CD14-positive monocyte (primary cell): ENCODE measurements around the gene GTF3C5. TPM values are rescaled to one million over a fixed set of nuclear protein-coding genes. Genes with fewer than 3 reads are reported as not detected.
"Not testable (repeated sequence)": the region's sequence is repeated elsewhere in the genome, so short reads cannot be mapped to it uniquely, and the experiment has no call there.

ENCODE experiments used
- DNase-seq, 3 donors: peaks; one replicate each; pipeline ENCODE4 v3.0.0-alpha.2; 2011 to 2022
- H2AFZ ChIP-seq: 2 replicates; pipeline ENCODE4 v1.6.0; 2012; ENCODE audit warnings: mild to moderate bottlenecking, low read depth, low read length, inconsistent platforms; ENCODE audit not compliant: insufficient read depth, poor library complexity, severe bottlenecking
- H3K27ac ChIP-seq, 2 donors: 1 replicate in 1 of 2; 2 replicates in 1 of 2; pipeline ENCODE4 v1.5.1; 2012 to 2013; ENCODE audit warnings: low read length in 2 of 2, control low read depth in 1 of 2, inconsistent platforms in 1 of 2, low read depth in 1 of 2, mild to moderate bottlenecking in 1 of 2
- H3K27me3 ChIP-seq, 2 donors: one replicate each; pipeline versions ENCODE4 v1.6.0 to v1.6.1; 2011 to 2013; ENCODE audit warnings: low read length in 2 of 2; ENCODE audit not compliant: control insufficient read depth in 2 of 2, insufficient read depth in 2 of 2
- H3K36me3 ChIP-seq, 2 donors: replicated peaks in 1 of 2; 1 replicate in 1 of 2; 2 replicates in 1 of 2; pipeline versions ENCODE4 v1.5.1 to v1.6.1; 2012 to 2013; ENCODE audit warnings: low read length in 2 of 2, control low read depth in 1 of 2, inconsistent platforms in 1 of 2, mild to moderate bottlenecking in 1 of 2; ENCODE audit not compliant: insufficient read depth in 2 of 2, control insufficient read depth in 1 of 2
- H3K4me1 ChIP-seq, 2 donors: 1 replicate in 1 of 2; 2 replicates in 1 of 2; pipeline versions ENCODE4 v1.5.1 to v1.6.1; 2012 to 2013; ENCODE audit warnings: low read length in 2 of 2, control low read depth in 1 of 2, inconsistent platforms in 1 of 2, mild to moderate bottlenecking in 1 of 2, moderate library complexity in 1 of 2; ENCODE audit not compliant: insufficient read depth in 2 of 2, control insufficient read depth in 1 of 2
- H3K4me2 ChIP-seq: replicated peaks from 2 replicates; pipeline ENCODE3; 2012; ENCODE audit warnings: low read length, moderate library complexity, mild to moderate bottlenecking; ENCODE audit not compliant: poor library complexity, severe bottlenecking; ENCODE audit errors: extremely low read depth
- H3K4me3 ChIP-seq, 3 experiments: fragments of 200-600 bp in 1 of 3; sonication (generic) in 1 of 3; replicated peaks in 1 of 3; 1 replicate in 2 of 3; 2 replicates in 1 of 3; pipeline ENCODE4 v1.5.1; 2011 to 2013; ENCODE audit warnings: low read length in 3 of 3, mild to moderate bottlenecking in 3 of 3, control low read depth in 2 of 3, low read depth in 2 of 3, inconsistent platforms in 1 of 3, moderate library complexity in 1 of 3
- H3K79me2 ChIP-seq: 2 replicates; pipeline ENCODE4 v1.6.0; 2012; ENCODE audit warnings: mild to moderate bottlenecking, control low read depth, inconsistent platforms, low read length, moderate library complexity; ENCODE audit not compliant: insufficient read depth
- H3K9ac ChIP-seq: 2 replicates; pipeline ENCODE4 v1.6.0; 2017; ENCODE audit warnings: low read length, mild to moderate bottlenecking; ENCODE audit not compliant: insufficient read depth, poor library complexity, severe bottlenecking
- H3K9me3 ChIP-seq, 2 donors: replicated peaks in 1 of 2; 1 replicate in 1 of 2; 2 replicates in 1 of 2; pipeline versions ENCODE4 v1.5.1 to v1.6.1; 2012 to 2013; ENCODE audit warnings: low read length in 2 of 2, control low read depth in 1 of 2; ENCODE audit not compliant: control insufficient read depth in 1 of 2, insufficient read depth in 1 of 2
- H4K20me1 ChIP-seq: 2 replicates; pipeline ENCODE4 v1.6.0; 2012; ENCODE audit warnings: mild to moderate bottlenecking, low read length, control low read depth, moderate library complexity; ENCODE audit not compliant: insufficient read depth
- H3K27ac Mint-ChIP-seq, 7 donors: one replicate each; pipeline ENCODE4 v1.8.0; 2020; ENCODE audit warnings: mild to moderate bottlenecking in 7 of 7, mixed read lengths in 7 of 7, moderate library complexity in 6 of 7, inconsistent platforms in 2 of 7
- H3K27me3 Mint-ChIP-seq, 3 donors: one replicate each; pipeline ENCODE4 v1.8.0; 2021 to 2022; ENCODE audit warnings: low read depth in 3 of 3, mild to moderate bottlenecking in 3 of 3, mixed read lengths in 3 of 3, moderate library complexity in 3 of 3, inconsistent platforms in 1 of 3
- H3K36me3 Mint-ChIP-seq, 2 donors: one replicate each; pipeline ENCODE4 v1.8.0; 2020; ENCODE audit warnings: mixed read lengths in 2 of 2, inconsistent platforms in 1 of 2, mild to moderate bottlenecking in 1 of 2
- H3K4me1 Mint-ChIP-seq: one replicate; pipeline ENCODE4 v1.8.0; 2020; ENCODE audit warnings: mild to moderate bottlenecking, mixed read lengths
- H3K4me3 Mint-ChIP-seq, 2 donors: one replicate each; pipeline ENCODE4 v1.8.0; 2020; ENCODE audit warnings: mild to moderate bottlenecking in 2 of 2, mixed read lengths in 2 of 2, moderate library complexity in 1 of 2
- H3K9me3 Mint-ChIP-seq, 7 donors: one replicate each; pipeline ENCODE4 v1.8.0; 2020 to 2022; ENCODE audit warnings: mixed read lengths in 7 of 7, mild to moderate bottlenecking in 6 of 7, moderate library complexity in 6 of 7, inconsistent platforms in 2 of 7
- WGBS: methylation state at CpG from one replicate; pipeline ENCODE4 v1.1.5; 2013; ENCODE audit warnings: missing lambda C conversion rate; ENCODE audit not compliant: insufficient coverage; 5-methylcytosine and 5-hydroxymethylcytosine counted together
- intact Hi-C, 2 donors: fragments of 100-400 bp; cut with micrococcal nuclease; formaldehyde crosslinking; loops; one replicate each; pipeline versions ENCODE4 v1.15.0 to v1.15.1; 2023
- polyA plus RNA-seq, 3 donors: library from polyadenylated mRNA; depleted of rRNA in 1 of 3; unstranded in 2 of 3; stranded (reverse) in 1 of 3; fragments of 300-500 nt in 2 of 3; fragments of >200 nt in 1 of 3; fragmentation: Illumina TruSeq in 2 of 3; gene quantifications; 1 replicate in 2 of 3; 2 replicates in 1 of 3; pipeline ENCODE4 v1.2.3, GENCODE V29; 2012 to 2021
- TF ChIP-seq, protein P1 (sequence below): fragments of 200-600 bp; IDR thresholded peaks from one replicate; pipeline ENCODE4 v1.8.0; 2022; ENCODE audit warnings: antibody characterized with exemption, mild to moderate bottlenecking

GTF3C5 gene
- polyA plus RNA-seq, 3 donors: 21.3 to 75.6 (median 24.4) TPM

GRCh38 chr9:133060417-133060841 is 29.6 kb downstream of the GTF3C5 start:
- intact Hi-C loops: no loop called here
- Histone ChIP-seq H3K4me3 (no peak overlapping the region), H3K27me3 (no peaks in the 10 kb centered on the region), H3K36me3 (peaks cover 24 to 32% of the 10 kb centered on the region in 2 donors), H3K9ac (no peak overlapping the region), H3K27ac (no peak overlapping the region), H2AFZ (no peak overlapping the region), H4K20me1 (no peaks in the 10 kb centered on the region), H3K4me2 (no peak overlapping the region), H3K4me1 (peaks cover 4 to 20% of the 10 kb centered on the region in 2 donors), H3K9me3 (no peaks in the 10 kb centered on the region), H3K79me2 (no peaks in the 10 kb centered on the region)
- Mint-ChIP-seq H3K9me3 (no peaks in the 10 kb centered on the region), H3K27ac (peak overlapping the region in 1 of 7 donors; percentile 30), H3K4me3 (no peak overlapping the region), H3K4me1 (peaks cover 31% of the 10 kb centered on the region), H3K36me3 (peaks cover 27 to 33% of the 10 kb centered on the region in 2 donors), H3K27me3 (peaks cover 3 to 8% (median 8%) of the 10 kb centered on the region in 3 donors)
- no peak for DNase-seq
- WGBS: no CpG with 5 or more reads among the region's 6 CpGs
- TF ChIP-seq, protein P1, sequence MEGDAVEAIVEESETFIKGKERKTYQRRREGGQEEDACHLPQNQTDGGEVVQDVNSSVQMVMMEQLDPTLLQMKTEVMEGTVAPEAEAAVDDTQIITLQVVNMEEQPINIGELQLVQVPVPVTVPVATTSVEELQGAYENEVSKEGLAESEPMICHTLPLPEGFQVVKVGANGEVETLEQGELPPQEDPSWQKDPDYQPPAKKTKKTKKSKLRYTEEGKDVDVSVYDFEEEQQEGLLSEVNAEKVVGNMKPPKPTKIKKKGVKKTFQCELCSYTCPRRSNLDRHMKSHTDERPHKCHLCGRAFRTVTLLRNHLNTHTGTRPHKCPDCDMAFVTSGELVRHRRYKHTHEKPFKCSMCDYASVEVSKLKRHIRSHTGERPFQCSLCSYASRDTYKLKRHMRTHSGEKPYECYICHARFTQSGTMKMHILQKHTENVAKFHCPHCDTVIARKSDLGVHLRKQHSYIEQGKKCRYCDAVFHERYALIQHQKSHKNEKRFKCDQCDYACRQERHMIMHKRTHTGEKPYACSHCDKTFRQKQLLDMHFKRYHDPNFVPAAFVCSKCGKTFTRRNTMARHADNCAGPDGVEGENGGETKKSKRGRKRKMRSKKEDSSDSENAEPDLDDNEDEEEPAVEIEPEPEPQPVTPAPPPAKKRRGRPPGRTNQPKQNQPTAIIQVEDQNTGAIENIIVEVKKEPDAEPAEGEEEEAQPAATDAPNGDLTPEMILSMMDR: no peak

DNA sequence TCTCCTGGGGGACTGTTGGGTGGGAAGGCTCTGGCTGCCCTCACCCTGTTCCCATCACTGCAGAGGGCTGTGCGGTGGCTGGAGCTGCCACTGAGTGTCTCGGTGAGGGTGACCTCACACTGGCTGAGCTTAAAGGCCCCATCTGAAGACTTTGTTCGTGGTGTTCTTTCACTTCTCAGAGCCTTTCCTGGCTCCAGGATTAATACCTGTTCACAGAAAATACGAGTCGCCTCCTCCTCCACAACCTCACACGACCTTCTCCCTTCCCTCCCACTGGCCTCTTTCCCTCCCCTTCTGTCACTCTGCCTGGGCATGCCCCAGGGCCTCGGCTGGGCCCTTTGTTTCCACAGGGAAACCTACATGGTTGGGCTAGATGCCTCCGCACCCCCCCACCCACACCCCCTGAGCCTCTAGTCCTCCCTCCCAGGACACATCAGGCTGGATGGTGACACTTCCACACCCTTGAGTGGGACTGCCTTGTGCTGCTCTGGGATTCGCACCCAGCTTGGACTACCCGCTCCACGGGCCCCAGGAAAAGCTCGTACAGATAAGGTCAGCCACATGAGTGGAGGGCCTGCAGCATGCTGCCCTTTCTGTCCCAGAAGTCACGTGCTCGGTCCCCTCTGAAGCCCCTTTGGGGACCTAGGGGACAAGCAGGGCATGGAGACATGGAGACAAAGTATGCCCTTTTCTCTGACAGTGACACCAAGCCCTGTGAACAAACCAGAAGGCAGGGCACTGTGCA is 30.4 kb downstream of the GTF3C5 start:
- intact Hi-C loops, H3K4me3 ChIP-seq, H3K27me3 Mint-ChIP-seq, H3K9ac ChIP-seq, DNase-seq, H3K79me2 ChIP-seq, H3K4me3 Mint-ChIP-seq, H4K20me1 ChIP-seq, H3K4me2 ChIP-seq, H2AFZ ChIP-seq, H3K9me3 ChIP-seq, H3K27ac ChIP-seq, H3K27me3 ChIP-seq, H3K9me3 Mint-ChIP-seq: not testable (repeated sequence)
- WGBS: 43% methylated on average over 14 of the region's 14 CpGs
- peaks cover 17 to 25% of the 10 kb centered on the region in 2 donors for H3K36me3 ChIP-seq
- Mint-ChIP-seq H3K4me1 (peaks cover 31% of the 10 kb centered on the region), H3K27ac (peak overlapping the region in 1 of 7 donors; percentile 20), H3K36me3 (peaks cover 21 to 25% of the 10 kb centered on the region in 2 donors)
- H3K4me1 ChIP-seq: peaks cover 4 to 20% of the 10 kb centered on the region in 2 donors

GRCh38 chr9:133061764-133062145 is 31.0 kb downstream of the GTF3C5 start, which contains the start of gene CEL:
TSS of gene CEL (plus strand) at chr9:133061981. CDS start at chr9:133062003, 22 bp downstream.
- Mint-ChIP-seq H3K27ac (peak within 1 kb of the TSS in 1 of 7 donors; percentile 20), H3K36me3 (peaks cover 16 to 19% of the 10 kb centered on the region in 2 donors), H3K4me1 (peaks cover 31% of the 10 kb centered on the region)
- H3K27ac ChIP-seq, H3K4me2 ChIP-seq, H3K27me3 ChIP-seq, H2AFZ ChIP-seq, H3K79me2 ChIP-seq, H3K27me3 Mint-ChIP-seq, DNase-seq, H3K9ac ChIP-seq, H3K4me3 ChIP-seq, H3K9me3 ChIP-seq, H3K4me3 Mint-ChIP-seq, intact Hi-C loops, H3K9me3 Mint-ChIP-seq, H4K20me1 ChIP-seq: not testable (repeated sequence)
- Histone ChIP-seq H3K4me1 (peaks cover 4 to 20% of the 10 kb centered on the region in 2 donors), H3K36me3 (peaks cover 14 to 19% of the 10 kb centered on the region in 2 donors)
- 20% methylated on average over 1 of the region's 9 CpGs for WGBS

- H3K36me3 ChIP-seq: peaks cover 6 to 11% of the 10 kb centered on the region in 2 donors
- H3K27ac ChIP-seq, H3K9me3 Mint-ChIP-seq, H3K4me3 ChIP-seq, DNase-seq, intact Hi-C loops, H3K4me3 Mint-ChIP-seq, H3K27me3 ChIP-seq, H3K27me3 Mint-ChIP-seq, H4K20me1 ChIP-seq, H3K9me3 ChIP-seq, H3K4me2 ChIP-seq, H3K9ac ChIP-seq, H3K27ac Mint-ChIP-seq, H3K79me2 ChIP-seq, H2AFZ ChIP-seq: not testable (repeated sequence)
- H3K4me1 ChIP-seq: peaks cover 4 to 20% of the 10 kb centered on the region in 2 donors
- Mint-ChIP-seq H3K4me1 (peaks cover 31% of the 10 kb centered on the region), H3K36me3 (peaks cover 14 to 15% of the 10 kb centered on the region in 2 donors)
- no CpG with 5 or more reads among the region's 8 CpGs for WGBS
Observed at GRCh38 chr9:133062569-133062968, 31.8 kb downstream of the GTF3C5 start.
